Stimulated activated CD8-positive, alpha-beta memory T cell treated with anti-CD3 and anti-CD28 coated beads, Interleukin-12 subunit alpha, Interleukin-12 subunit beta, amount 100 ng/mL, for 1 hour (primary cell): ENCODE data around the gene PCNX3.

Source experiments
- DNase-seq: peaks from one replicate; pipeline ENCODE4 v3.0.0-alpha.2; 2020; ENCODE audit warnings: low read depth

Gene PCNX3

DNA sequence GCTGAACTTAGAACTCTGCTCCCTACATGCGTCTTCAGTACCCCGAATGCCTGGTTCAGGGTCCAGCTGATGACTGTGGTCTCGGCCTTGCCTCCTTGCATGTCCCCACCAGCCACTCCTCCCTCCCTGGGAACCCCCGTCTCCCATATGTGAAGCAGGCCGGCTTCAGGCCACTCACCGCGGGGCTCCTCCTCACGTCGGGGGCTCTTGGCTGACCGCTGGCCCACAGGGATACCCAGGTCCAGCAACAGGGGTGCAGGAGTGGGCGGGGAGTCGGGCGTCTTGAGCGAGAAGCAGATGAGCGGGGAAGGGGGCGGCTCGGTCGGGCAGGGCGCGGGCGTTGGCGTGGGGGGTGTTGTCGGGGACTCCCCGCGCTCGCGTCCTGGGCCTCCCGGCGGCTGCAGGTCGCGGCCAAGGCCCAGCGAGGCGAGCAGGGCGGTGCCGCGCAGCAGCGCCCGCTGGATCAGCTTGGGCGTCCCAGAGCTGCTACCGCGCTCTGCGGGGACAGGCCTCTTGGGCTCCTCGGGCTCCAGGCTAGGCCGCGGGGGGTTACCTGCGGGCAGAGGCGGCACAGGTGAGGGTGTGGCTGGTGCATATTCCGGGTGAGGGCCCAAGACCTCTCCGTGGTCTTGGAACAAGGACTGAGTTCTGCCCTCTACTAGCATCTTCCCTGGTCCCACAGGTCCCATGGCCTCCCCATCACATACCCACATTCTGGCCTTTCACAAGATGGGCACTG lies 16.2 kb upstream of the PCNX3 start:
- no peak for DNase-seq

- DNase-seq = no peak
Measured at GRCh38 chr11:65599955-65600246, 15.7 kb upstream of the PCNX3 start.

DNA sequence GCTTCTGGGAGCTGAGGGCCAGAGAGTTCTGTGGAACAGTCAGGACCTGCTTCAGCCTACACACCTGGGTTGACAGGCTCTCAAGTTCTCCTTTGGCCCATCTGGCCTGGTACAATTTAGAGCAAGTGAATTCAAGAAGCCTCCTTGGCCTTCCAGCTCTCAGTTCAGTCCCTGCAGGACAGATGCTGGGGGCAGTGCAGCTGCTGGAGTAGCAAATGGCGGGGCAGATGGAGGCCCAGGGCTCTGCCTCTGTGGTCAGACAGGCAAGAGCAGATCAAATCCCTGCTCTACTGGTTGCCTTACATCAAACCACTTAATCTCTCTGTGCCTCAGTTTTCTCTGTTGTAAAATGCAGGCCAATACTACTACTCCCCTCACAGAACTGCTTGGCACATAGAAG lies 11.3 kb upstream of the PCNX3 start:
- DNase-seq = no peak

DNA sequence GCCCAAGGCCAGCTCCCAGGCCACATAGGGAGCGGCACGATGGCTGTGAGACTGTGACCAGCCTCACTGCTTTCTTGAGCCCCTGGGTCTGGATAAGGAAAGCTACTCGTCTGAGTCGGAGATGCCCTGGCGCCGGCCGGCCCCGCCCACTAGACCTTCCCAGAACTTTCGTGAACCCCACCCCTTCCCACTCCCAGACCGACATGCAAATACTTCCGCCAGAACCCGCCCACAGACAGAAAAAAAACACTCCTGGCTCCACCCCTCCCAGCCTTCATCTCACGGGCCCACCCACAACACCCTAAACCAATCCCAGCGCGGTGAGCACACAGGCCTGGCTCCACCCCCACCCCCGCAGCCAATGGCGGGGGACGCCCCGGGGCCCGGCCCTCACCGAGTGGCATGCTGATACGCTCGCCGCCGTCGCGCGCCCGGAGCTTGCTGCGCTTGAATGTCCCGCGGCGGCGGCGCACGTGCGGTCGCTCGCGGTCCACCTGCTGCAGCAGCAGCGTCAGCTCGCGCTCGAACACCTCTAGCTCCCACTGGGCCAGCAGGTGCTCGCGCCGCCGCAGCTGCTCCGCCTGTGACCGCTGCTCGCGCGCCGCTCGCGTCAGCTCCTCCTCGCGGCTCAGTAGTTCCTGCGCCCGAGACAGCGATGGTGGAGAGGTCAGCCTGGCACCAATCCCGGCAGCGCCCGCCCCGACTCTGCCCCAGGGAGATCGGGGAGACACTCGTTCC lies 8.5 kb upstream of the PCNX3 start:
- DNase-seq = no peak

- no peak for DNase-seq
Measured at GRCh38 chr11:65607614-65608426, 7.8 kb upstream of the PCNX3 start.

GRCh38 chr11:65609229-65609628 lies 6.3 kb upstream of the PCNX3 start:
- DNase-seq = no peak

DNA sequence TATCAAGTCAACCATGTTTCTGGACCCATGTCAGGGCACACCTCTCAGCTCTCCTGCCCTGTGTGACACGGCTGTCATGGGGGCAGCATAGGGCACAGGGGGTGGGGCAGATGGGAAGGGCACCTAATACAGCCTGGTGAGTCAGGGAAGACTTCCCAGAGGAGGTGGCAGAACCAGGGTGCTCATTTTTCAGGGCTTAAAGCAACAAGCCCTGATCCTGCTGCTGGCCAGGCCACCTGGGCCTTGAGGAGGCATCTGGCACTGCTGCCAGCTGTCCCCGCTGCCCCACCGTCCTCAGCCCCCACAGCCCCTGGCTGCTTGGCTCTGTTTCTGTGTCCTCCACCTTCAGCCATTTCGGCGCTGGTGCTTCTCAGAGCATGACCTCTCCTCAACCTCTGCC lies 5.9 kb upstream of the PCNX3 start:
- no peak for DNase-seq

DNA sequence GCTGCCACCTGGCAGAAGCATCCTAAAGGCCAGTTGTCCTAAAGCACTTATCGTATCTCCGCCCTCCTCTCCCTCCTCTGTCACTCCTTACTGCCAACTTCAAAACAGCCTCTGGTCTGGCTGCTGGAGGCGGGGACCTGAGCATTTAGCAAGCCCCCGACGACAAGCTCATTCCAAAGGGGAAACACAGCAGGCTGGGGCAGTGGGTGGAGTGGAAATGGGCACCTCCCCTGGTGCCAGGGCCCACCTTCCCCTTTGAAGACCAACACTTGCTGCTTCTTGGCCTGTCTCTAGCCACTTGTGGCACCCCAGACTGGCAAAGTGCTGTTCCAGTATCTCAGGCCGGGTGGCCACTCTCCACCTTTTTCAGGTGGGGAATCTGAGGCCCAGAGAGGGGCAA lies 5.2 kb upstream of the PCNX3 start:
- no peak for DNase-seq

GRCh38 chr11:65611028-65611757 lies 4.4 kb upstream of the PCNX3 start:
- DNase-seq = no peak

DNA sequence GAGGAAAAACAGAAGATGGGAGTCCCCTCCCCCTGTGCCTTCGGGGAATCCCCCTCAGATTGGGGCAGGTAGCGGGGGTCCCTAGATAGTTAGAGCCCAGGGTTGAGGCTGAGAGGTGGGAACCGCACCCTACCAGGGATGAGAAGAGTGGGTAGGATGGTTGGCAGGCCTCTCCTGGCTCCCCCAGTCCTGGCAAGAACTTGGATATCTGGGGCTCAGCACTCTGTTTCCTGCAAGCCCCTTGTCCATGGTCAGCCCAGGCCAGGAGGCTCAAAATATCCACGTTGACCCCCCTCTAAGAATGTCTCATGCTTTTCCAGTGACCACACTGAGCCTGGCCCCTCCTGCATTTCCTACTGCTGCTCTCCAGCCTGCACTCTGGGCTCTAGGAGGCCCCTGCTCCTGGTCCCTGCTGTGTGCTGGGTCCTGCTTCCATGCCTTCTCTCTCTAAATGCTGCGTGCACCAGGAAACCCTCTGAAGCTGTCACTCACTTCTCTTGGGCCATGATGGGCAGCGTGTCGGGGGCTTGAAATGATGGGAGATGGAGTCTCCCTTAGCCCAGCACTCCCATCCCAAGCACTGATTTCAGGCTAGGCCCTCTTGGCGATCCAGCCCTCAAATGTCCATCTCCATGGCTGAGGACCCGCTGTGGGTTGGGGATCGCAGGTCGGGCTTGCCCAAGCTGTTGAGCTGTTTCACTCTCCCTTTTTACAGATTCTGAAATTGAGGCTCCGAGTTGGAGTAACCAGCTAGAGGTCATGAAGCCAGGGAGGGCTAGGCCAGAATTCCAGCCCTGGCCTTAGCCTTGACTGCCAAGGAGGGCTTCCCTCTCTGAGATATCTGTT lies 3.6 kb upstream of the PCNX3 start:
- DNase-seq = no peak

GRCh38 chr11:65612691-65613090 lies 2.9 kb upstream of the PCNX3 start:
- no peak for DNase-seq

DNA sequence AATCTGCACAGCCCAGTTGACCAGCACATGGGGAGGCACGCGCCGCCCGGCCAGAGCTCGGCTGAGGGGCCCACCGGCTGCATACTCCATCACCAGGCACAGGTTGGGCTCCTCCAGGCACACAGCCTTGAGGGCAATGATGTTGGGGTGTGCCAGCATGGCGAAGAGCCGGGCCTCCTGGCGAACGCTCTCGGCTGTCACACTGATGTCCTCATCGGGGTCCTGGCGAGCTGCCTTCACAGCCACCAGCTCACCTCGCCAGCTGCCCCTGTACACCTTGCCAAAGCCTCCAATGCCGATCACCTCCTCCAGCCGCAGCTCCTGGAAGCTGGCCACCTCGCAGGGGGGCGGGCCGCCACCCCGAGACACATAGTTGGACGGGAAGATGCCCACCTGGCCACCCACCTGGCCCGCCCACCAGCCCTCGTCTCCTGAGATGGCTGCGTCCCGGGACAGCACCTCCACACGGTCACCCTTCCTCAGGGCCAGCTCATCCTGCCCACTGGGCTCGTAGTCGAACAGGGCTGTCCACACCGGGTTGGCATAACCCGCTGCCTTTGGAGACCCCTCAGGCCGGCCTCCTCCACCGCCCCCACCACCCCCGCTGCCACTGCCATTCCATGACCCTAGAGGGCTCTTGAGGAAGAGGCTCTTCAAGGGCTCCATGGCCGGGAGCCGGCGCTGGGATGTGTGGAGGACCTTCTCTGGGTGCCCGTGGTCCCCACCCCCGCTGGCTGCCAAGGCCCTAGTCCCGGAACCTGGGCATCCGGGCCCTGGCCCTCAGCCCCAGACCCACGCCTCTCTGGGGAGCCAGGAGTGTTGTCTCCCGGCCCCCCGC lies 2.3 kb upstream of the PCNX3 start:
- no peak for DNase-seq

DNA sequence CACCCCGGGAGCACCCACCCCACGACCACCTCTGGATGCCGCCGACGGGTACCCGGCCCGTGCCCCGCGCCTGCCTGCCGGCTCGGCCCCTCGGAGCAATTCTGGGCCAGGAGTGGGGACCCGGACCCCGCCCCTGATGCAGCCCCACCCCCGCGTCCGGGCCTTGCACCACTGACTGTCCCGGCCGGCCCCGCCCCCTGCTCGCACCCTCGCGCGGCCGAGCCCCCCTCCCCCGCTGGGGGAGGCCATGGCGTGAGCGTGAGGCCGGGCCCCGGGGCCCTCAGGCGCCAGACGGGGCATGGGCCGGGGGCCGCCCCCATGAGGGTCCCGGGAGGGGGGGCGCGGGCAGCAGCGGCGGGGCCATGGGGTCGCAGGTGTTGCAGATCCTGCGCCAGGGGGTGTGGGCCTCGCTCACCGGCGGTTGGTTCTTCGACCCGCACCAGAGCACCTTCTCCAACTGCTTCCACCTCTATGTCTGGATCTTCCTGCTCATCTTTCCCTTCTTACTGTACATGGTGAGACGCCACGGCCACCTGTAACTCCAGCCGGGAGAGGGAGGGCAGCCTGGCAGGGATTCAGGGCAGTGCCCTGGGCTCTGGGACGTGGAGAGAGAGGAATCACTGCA lies 486 bp downstream of the PCNX3 start:
- DNase-seq = no peak

DNA sequence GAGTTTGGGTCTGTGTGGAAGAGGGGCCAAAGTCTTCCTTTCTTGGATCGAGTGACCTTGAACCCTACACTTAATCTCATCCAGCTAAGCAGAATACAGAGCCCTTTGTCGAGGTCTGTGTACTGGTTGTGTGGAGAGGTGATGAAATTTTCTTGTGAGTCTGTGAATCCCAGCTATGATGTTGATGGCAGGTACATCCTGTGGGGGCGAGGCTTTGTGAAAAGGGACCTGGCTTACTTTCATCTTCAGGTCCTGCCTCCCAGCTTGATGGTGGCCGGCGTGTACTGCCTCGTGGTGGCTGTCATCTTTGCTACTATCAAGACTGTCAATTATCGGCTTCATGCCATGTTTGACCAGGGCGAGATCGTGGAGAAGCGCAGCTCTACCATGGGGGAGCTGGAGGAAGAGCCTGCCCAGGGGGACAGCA lies 1.0 kb downstream of the PCNX3 start:
- no peak for DNase-seq

DNA sequence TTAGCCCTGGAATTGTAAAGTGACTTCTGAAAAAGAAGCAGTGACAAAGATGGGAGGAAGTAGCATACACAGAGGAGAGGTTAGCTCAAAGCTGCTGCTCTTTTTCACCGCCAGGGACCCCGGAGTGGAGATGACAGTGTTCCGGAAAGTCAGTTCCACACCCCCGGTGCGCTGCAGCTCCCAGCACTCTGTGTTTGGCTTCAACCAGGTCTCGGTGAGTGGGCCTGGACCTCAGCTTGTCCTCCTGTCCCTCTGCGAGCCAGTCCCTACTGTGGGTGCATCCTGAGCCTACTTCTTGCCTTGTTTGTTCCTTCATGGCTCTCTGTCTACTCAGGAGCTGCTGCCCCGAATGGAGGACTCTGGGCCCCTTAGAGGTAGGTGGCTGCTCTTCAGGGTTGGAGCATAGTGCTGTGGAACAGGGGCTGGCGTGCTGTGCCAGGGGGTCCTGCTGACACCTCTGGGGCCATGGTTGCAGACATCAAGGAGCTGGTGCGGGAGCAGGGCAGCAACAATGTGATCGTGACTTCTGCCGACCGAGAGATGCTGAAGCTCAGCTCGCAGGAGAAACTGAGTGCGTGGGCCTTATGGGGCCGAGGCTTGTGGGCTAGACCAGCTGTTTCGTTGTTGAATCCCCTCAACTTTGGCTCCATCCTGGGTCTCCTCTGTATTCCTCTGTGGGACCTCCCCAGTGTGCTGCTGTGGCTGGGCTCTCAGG lies 1.7 kb downstream of the PCNX3 start:
- DNase-seq = no peak

- DNase-seq = no peak
Measured at GRCh38 chr11:65617990-65618751, 2.6 kb downstream of the PCNX3 start.

GRCh38 chr11:65618763-65619162 lies 3.2 kb downstream of the PCNX3 start:
- DNase-seq = no peak

DNA sequence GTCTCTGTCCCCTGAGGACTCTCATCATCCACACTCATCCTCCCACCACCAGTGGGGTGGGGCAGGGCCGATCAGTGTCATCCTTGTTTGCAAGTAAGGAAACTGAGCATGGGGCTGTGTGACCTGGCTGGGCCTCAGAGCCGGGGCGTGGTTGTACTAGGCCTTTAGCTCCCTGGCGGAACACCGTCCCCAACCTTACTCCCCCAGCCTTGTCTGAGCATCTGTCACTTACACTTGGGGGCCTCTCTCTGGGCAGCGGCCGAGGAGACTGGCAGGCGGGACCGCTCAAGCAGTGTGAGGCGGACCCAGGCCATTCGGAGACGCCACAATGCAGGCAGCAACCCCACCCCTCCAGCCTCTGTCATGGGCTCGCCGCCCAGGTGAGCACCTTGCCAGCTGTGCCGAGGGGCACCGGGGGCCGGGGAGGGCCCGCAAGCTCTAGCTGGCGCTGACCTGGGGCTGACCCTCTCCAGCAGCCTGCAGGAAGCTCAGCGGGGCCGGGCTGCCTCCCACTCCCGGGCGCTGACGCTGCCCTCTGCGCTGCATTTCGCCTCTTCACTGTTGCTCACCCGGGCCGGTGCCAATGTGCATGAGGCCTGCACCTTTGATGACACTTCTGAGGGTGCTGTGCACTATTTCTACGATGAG lies 3.8 kb downstream of the PCNX3 start:
- no peak for DNase-seq
